HCT116 (cell line): ENCODE results near the gene GPSM3.

ENCODE experiments used
- CEBPB ChIP-seq: IDR thresholded peaks from 2 replicates; pipeline ENCODE4 v1.6.1; 2012; ENCODE audit warnings: low read depth
- EZH2 ChIP-seq: fragments of 200-600 bp; sonication (generic); IDR thresholded peaks from 2 replicates; pipeline ENCODE4 v1.6.1; 2017; ENCODE audit warnings: antibody characterized with exemption, mixed run types
- EZH2phosphoT487 ChIP-seq: fragments of 200-600 bp; IDR thresholded peaks from 2 replicates; pipeline ENCODE4 v1.6.1; 2018; ENCODE audit warnings: antibody characterized with exemption, borderline replicate concordance
- MAX ChIP-seq: IDR thresholded peaks from 2 replicates; pipeline ENCODE4 v1.6.1; 2012
- POLR2A ChIP-seq: IDR thresholded peaks from 2 replicates; pipeline ENCODE4 v1.7.0; 2011; ENCODE audit warnings: borderline replicate concordance; ENCODE audit not compliant: insufficient read depth, insufficient read length; ENCODE audit errors: extremely low read depth
- POLR2AphosphoS5 ChIP-seq: IDR thresholded peaks from 2 replicates; pipeline ENCODE4 v1.6.1; 2011; ENCODE audit warnings: mild to moderate bottlenecking, low read depth, low read length, moderate library complexity
- RAD21 ChIP-seq: IDR thresholded peaks from 2 replicates; pipeline ENCODE4 v1.6.1; 2012; ENCODE audit warnings: low read depth, mild to moderate bottlenecking
- REST ChIP-seq: IDR thresholded peaks from 2 replicates; pipeline ENCODE4 v1.6.1; 2012; ENCODE audit warnings: low read depth
- SIN3A ChIP-seq: IDR thresholded peaks from 2 replicates; pipeline ENCODE4 v1.6.1; 2012; ENCODE audit warnings: low read depth
- SP1 ChIP-seq: IDR thresholded peaks from 2 replicates; pipeline ENCODE4 v1.6.1; 2012; ENCODE audit warnings: low read depth
- ZBTB33 ChIP-seq: IDR thresholded peaks from 2 replicates; pipeline ENCODE4 v1.6.1; 2011; ENCODE audit warnings: mild to moderate bottlenecking, low read length, moderate library complexity; ENCODE audit not compliant: insufficient replicate concordance; ENCODE audit errors: extremely low read depth
- ZNF274 ChIP-seq: fragments of 200-500 bp; sonication (Bioruptor generic); IDR thresholded peaks from 2 replicates; pipeline ENCODE4 v1.6.1; 2014; ENCODE audit warnings: mild to moderate bottlenecking, low read depth, low read length, inconsistent platforms
- TF ChIP-seq, protein P1 (sequence below), 3 experiments: fragments of 200-600 bp in 1 of 3; sonication (generic) in 1 of 3; IDR thresholded peaks in 2 of 3; conservative IDR thresholded peaks in 1 of 3; 2 replicates each; pipeline ENCODE4 v1.5.1; 2012 to 2017; ENCODE audit warnings: low read depth in 2 of 3, low read length in 2 of 3, antibody characterized with exemption in 1 of 3, borderline replicate concordance in 1 of 3, control low read depth in 1 of 3, mild to moderate bottlenecking in 1 of 3, mixed read lengths in 1 of 3, mixed run types in 1 of 3, moderate library complexity in 1 of 3; ENCODE audit not compliant: insufficient read depth in 1 of 3

- TF ChIP-seq RAD21 = no peak
- TF ChIP-seq, protein P1, sequence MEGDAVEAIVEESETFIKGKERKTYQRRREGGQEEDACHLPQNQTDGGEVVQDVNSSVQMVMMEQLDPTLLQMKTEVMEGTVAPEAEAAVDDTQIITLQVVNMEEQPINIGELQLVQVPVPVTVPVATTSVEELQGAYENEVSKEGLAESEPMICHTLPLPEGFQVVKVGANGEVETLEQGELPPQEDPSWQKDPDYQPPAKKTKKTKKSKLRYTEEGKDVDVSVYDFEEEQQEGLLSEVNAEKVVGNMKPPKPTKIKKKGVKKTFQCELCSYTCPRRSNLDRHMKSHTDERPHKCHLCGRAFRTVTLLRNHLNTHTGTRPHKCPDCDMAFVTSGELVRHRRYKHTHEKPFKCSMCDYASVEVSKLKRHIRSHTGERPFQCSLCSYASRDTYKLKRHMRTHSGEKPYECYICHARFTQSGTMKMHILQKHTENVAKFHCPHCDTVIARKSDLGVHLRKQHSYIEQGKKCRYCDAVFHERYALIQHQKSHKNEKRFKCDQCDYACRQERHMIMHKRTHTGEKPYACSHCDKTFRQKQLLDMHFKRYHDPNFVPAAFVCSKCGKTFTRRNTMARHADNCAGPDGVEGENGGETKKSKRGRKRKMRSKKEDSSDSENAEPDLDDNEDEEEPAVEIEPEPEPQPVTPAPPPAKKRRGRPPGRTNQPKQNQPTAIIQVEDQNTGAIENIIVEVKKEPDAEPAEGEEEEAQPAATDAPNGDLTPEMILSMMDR (IDR thresholded peaks at IDR 0.05 in 2 of 3, conservative IDR thresholded peaks at IDR 0.05 in 1 of 3; ENCODE audit: borderline replicate concordance in 1 of 3, insufficient read depth in 1 of 3, low read depth in 2 of 3, low read length in 2 of 3) = no peak
- no peak for TF ChIP-seq POLR2A
- no peak for TF ChIP-seq EZH2
- no peak for TF ChIP-seq REST
- no peak for TF ChIP-seq POLR2AphosphoS5
- no peak for TF ChIP-seq CEBPB
- no peak for TF ChIP-seq MAX
- no peak for TF ChIP-seq SP1
- TF ChIP-seq SIN3A = no peak
- TF ChIP-seq ZNF274 = no peak
- TF ChIP-seq EZH2phosphoT487 = no peak
- TF ChIP-seq ZBTB33 = no peak
Observed at GRCh38 chr6:32220021-32220420, 27.6 kb upstream of the GPSM3 start.
